ENCODE data around the gene IMPG1. TPM values are rescaled to one million over a fixed set of nuclear protein-coding genes. Genes with fewer than 3 reads are reported as not detected.

IMPG1 gene
- total RNA-seq (2014; rRNA removed; shearing (Covaris generic)) = not detected in 2 replicates

GRCh38 chr6:76072562-76072961 lies at the start of gene IMPG1:
Gene IMPG1 (minus strand): TSS chr6:76072662. CDS start chr6:76072488, 174 bp downstream.
- DNase-seq (ENCODE audit: low spot score) = no peak

GRCh38 chr6:76120302-76120701 lies 47.8 kb upstream of the IMPG1 start:
- DNase-seq (ENCODE audit: low spot score) = no peak

- DNase-seq (ENCODE audit: low spot score) = no peak
Measured at GRCh38 chr6:76073281-76073680, 819 bp upstream of the IMPG1 start.

DNA sequence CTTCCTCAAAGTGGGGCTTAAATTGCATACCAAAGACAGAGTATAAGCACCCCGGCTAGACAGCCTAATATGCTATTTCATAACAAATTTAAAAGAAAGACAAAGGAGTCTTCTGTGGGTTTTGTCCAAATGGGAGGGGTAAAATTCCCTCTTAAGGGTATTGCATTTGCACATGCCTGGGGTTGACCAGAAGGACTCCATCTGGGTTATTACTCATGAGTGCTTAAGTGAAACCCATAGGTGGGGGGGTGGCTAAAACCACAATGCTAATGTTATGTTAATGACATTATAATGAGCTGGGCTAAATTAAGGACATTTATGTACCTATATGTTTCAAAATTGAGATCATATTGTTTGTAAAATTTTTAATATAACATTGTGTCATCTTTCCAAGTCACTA lies 15.0 kb downstream of the IMPG1 start:
- no peak for DNase-seq (ENCODE audit: low spot score)

DNA sequence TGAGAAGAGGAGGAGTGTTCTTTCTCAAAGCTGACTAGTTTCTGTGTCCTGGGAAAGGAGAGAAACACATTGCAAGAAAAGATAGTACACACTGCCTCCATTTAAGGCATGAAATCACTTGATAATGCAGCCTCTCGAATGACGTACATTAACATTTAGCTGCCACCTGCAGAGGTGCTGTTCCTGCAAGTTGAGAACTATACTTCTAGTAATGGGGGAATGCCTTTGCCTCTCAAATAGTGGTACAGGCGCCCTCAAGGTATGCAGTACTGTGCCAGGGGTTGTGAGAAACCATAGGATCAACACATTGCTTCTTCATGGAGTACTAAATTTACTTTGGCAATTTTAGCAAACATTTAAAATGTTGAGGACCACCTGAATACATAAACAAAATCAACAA lies 20.1 kb downstream of the IMPG1 start:
- no peak for DNase-seq (ENCODE audit: low spot score)

DNA sequence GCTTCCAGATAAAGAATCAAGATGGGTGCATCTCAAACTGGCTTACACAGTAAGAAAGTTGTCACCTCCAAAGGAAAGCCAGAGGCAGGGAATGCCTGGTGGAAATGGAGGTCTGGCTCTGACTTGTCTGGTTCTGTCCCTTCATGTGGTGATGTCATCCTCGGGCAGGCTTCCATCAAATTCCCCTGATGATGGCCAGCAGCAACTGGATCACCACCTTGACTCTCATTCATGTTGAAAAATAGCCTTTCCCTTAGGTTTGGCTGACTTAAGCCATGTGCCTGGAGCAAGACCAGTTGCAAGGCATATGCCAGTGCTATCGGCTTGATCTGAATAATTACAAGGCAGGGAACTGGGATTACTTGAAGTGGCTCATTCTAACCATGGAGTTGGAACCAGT lies 28.8 kb downstream of the IMPG1 start:
- no peak for DNase-seq (ENCODE audit: low spot score)

GRCh38 chr6:76035713-76036112 lies 36.7 kb downstream of the IMPG1 start:
- no peak for DNase-seq (ENCODE audit: low spot score)

GRCh38 chr6:76026101-76026500 lies 46.4 kb downstream of the IMPG1 start:
- DNase-seq (ENCODE audit: low spot score) = no peak

DNA sequence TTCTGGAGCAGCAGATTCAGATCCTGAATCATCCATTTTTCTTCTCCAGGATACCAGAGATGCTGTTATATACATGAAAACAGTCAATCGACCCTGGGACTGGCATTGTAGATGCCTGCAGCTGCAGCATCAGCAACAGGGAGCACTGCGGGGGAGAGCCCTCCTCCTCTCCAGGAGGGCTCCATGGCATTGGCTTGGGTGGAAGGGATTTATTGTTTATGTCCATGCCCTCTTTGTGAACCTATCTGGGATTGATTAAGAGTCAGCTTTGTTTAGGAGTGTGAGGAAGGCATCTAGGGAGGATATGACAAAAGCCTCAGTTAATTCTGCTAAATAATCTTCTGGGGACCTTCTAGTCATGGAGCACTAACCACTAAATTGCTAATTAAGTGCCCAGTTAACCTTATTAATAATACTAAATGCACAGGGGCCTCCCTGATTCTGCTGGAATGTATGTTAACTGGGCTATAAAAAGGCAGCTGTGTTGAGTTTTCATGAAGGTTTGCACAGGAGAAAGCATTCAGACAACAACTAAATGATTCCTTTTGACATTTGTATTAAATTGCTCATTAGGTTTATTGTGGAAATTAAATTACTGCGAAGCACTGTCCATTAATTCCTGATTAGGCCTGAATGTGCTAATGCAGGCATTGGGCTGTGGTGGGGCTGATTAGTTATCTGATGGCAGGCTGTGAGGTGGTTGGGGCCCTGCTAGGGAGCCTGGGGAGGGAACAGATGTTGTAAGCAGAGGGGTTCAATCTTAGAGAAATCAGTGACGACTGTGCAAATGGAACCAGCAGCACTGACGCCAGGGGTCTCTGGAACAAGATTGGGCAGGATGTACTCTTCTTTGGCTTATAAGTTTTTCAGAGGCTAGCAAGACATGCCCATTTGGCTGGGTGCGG lies 57.6 kb downstream of the IMPG1 start:
- DNase-seq (ENCODE audit: low spot score) = no peak

DNA sequence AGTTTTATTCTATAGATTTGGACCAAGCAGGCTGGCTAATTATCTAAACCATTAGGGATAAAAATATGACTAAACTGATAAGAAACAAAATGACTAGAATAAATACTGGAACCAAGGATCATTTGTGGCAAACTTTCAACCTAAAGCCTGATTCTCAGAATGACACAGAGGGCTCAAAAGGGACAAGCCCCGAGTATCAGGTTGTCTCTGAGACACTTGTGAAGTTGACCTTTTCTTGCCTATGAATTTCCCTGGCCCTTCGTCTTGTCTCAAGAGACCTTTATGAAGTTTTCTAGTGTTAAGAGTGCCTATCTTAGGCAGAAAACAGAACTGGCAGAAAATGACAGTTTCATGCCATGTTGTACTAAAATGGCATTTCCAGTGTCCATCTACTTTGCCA lies 68.3 kb downstream of the IMPG1 start:
- DNase-seq (ENCODE audit: low spot score) = no peak

- no peak for DNase-seq (ENCODE audit: low spot score)
Measured at GRCh38 chr6:76003686-76004085, 68.8 kb downstream of the IMPG1 start.

GRCh38 chr6:76003113-76003512 lies 69.3 kb downstream of the IMPG1 start:
- no peak for DNase-seq (ENCODE audit: low spot score)

DNA sequence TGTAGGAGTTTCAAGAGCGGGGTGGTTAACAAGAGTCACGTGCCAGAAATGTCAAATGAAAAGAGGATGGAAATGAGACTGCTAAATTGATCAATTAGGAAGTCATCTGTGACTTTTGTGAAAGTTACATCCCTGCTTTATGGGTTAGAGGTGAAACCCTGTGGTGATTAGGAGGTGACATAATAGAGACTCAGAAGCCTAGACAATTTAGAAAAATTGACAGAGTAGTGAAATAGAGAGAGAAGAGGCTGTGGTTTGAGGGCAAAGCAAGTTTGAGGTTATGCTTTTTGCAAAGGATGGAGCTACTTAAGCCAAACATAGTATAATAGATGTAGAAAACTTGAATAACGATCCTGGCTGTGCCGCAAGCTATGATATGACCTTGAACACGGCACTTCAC lies 71.8 kb downstream of the IMPG1 start:
- DNase-seq (ENCODE audit: low spot score) = no peak

- no peak for DNase-seq (ENCODE audit: low spot score)
Measured at GRCh38 chr6:75997696-75998095, 74.8 kb downstream of the IMPG1 start.

DNA sequence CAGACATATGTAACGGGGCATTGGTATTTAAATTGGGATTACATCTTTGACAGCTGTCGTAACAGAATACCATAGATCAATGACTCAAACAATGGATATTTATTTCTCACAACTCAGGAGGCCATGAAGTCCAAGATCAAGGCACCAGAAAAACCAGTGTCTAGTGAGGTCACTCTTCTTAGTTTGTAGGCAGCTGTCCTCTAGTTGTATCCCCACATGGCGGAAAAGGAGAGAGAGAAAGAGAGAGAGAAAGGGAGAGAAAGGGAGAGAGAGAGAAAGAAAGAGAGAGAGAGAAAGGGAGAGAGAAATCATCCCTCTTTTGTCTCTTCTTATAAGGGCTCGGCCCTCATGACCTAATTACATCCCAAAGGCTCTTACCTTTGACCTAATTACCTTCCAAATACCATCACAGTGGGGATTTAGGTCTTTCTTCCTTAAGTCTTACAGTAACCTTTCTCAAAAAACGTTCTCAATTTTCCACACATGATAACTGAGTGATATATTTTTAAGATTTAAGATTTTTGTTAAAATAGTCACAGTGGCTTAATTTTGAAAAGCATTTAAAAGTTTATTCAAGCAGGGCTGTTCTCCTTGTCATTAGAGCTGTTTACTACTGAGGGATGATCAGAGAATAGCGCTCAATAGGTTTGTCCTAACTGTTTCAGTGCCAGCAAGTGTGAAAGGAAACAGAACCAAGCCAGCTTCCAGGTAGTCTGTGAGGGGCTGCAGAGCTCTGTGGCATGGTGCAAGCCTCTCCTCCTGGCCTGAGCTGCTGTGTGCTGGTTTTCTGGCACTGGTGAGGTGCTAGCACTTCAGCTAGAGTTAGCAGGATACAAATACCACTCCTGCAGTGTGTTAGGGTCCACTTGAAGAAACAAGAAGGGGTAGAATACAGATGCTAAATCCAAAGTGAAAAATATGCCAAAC lies 79.0 kb downstream of the IMPG1 start:
- no peak for DNase-seq (ENCODE audit: low spot score)

DNA sequence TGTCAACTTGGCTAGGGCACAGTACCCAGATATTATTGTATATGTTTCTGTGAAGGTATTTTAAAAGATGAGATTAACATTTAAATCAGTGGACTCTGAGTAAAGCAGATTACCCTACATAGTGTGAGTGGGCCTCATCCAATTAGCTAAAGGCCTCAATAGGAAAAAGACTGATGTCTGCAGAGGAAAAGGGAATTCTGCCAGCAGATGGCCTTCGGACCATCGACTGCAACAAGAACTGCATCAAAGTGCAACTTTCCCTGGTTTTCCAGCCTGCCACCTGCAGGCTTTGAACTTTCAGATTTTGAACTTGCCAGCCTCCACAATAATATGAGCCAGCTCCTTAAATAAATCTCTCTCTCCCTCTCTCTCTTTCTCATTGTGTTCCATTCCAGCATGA lies 80.5 kb downstream of the IMPG1 start:
- peak; percentile 17 for DNase-seq (ENCODE audit: low spot score)

GRCh38 chr6:75986935-75987334 lies 85.5 kb downstream of the IMPG1 start:
- no peak for DNase-seq (ENCODE audit: low spot score)

- DNase-seq (ENCODE audit: low spot score) = no peak
Measured at GRCh38 chr6:75975904-75976303, 96.6 kb downstream of the IMPG1 start.

DNA sequence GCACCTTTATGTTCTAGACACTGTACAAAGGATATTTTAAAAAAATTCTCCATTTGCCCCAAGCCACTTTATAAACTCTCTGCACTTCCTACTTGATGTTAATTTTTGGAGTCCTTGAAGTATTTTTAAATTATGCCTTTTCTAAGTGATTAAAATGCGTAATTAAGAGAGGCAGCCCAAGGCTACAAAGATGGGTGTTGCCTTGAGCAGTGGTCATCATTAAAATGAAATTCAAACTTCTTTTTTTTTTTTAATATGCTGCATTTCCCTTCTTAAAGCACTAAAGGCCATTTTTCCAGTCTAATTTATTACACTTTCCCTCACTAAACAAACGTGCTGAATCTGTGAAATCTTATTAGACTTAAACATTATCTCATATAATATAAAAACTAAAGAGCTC lies 102.4 kb downstream of the IMPG1 start:
- no peak for DNase-seq (ENCODE audit: low spot score)

- no peak for DNase-seq (ENCODE audit: low spot score)
Measured at GRCh38 chr6:75968143-75968542, 104.3 kb downstream of the IMPG1 start.

- no peak for DNase-seq (ENCODE audit: low spot score)
Measured at GRCh38 chr6:75963569-75963968, 108.9 kb downstream of the IMPG1 start.

DNA sequence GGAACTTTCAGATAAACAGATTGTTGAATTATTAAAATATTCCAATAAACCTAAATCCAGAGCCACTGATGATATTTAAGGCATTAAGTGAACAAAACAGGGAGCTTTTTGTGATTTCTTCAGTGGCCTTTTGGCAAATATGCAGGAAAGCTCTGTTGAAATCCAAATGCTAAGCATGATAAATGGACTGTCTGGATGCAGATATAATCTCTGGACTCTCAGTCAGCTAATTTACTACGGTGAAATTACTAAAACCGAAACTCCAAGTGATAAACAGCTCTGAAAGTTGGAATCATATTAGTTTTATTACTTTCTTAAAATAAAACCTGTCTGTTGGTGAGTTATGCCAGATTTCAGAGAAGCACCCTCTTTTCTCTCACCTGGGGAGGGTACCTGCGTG lies 120.3 kb downstream of the IMPG1 start:
- DNase-seq (ENCODE audit: low spot score) = no peak
